A549 (cell line): ENCODE data around the gene SLC25A26. TPM values are rescaled to one million over a fixed set of nuclear protein-coding genes. Genes with fewer than 3 reads are reported as not detected.

Experiments used
- polyA plus RNA-seq, 4 experiments: library from polyadenylated mRNA; depleted of rRNA in 3 of 4; stranded (reverse); fragments of >200 nt; fragmentation: RNase III in 1 of 4; extraction: RNeasy Plus Mini Kit Qiagen cat#74134 plus additional on column Dnase treatment in 1 of 4; gene quantifications; 2 replicates in 3 of 4; 3 replicates in 1 of 4; pipeline ENCODE4 v1.2.3, GENCODE V29; 2011 to 2017
- small RNA-seq, 6 experiments: library from RNA; depleted of rRNA; stranded (forward); fragments of <200 nt; gene quantifications; one replicate each; pipeline ENCODE3, GENCODE V24; 2012

SLC25A26 gene
- polyA plus RNA-seq, 2 of the 4 experiments (the other 2 are of a cell fraction), result 13.0 to 30.5 TPM

Small RNA genes lying within 50 kb of the gene (small RNA-seq; reads per million reads assigned to genes)
- gene RN7SL482P (0 reads per million in 6 experiments), gene RNU6-787P (0 reads per million in 6 experiments)

Other genes starting within 250 kb of the SLC25A26 start
- gene MAGI1, start 182.1 kb upstream of the SLC25A26 start, polyA plus RNA-seq (2011; rRNA removed), result 6.6 and 6.8 TPM in 2 replicates
- gene MAGI1, start 182.1 kb upstream of the SLC25A26 start, polyA plus RNA-seq (2017; fragmentation: RNase III; extraction: RNeasy Plus Mini Kit Qiagen cat#74134 plus additional on column Dnase treatment), result 4.0 to 5.1 TPM (median 4.7 TPM) in 3 replicates